IMR-90 (cell line): ENCODE data around the gene NREP.

Experiments
- MXI1 ChIP-seq: IDR thresholded peaks from 2 replicates; pipeline ENCODE4 v1.6.1; 2012; ENCODE audit warnings: low read depth, mild to moderate bottlenecking, low read length, moderate library complexity, borderline replicate concordance
- POLR2A ChIP-seq: IDR thresholded peaks from 2 replicates; pipeline ENCODE4 v1.6.1; 2012; ENCODE audit warnings: mild to moderate bottlenecking, low read depth, low read length
- RAD21 ChIP-seq: IDR thresholded peaks from 2 replicates; pipeline ENCODE4 v1.6.1; 2012; ENCODE audit warnings: low read length, improper control_type of control experiment
- SMC3 ChIP-seq: fragments of 150-350 bp; IDR thresholded peaks from 2 replicates; pipeline ENCODE4 v1.6.1; 2016; ENCODE audit warnings: low read depth, mild to moderate bottlenecking, antibody characterized with exemption, low read length, moderate library complexity
- TF ChIP-seq, protein P1 (sequence below): conservative IDR thresholded peaks from 2 replicates; pipeline ENCODE4 v1.5.1; 2012; ENCODE audit warnings: mild to moderate bottlenecking, low read depth, low read length, improper control_type of control experiment

DNA sequence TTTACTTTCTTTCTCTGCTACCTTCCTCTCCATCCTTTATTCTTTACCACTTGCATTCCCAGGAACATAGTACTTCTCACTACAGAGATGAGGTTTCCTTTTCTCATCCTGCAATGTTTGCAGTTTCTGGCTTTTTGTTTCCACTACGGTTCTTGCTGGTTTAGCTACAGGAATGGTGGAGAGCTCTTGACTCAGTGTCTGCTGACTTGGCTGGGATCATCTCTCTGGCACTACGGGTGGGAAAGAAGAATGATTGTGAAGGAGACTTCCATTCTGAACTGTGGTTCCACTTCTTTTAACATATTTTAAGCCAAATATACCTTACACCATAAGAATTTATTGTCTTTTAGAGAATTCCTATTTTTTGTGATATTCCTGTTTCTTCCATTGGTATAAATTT, 65.1 kb downstream of the NREP start:
- TF ChIP-seq POLR2A (no peak), SMC3 (no peak), RAD21 (no peak), MXI1 (no peak)
- TF ChIP-seq, protein P1, sequence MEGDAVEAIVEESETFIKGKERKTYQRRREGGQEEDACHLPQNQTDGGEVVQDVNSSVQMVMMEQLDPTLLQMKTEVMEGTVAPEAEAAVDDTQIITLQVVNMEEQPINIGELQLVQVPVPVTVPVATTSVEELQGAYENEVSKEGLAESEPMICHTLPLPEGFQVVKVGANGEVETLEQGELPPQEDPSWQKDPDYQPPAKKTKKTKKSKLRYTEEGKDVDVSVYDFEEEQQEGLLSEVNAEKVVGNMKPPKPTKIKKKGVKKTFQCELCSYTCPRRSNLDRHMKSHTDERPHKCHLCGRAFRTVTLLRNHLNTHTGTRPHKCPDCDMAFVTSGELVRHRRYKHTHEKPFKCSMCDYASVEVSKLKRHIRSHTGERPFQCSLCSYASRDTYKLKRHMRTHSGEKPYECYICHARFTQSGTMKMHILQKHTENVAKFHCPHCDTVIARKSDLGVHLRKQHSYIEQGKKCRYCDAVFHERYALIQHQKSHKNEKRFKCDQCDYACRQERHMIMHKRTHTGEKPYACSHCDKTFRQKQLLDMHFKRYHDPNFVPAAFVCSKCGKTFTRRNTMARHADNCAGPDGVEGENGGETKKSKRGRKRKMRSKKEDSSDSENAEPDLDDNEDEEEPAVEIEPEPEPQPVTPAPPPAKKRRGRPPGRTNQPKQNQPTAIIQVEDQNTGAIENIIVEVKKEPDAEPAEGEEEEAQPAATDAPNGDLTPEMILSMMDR: no peak
